Measurements from ENCODE around the gene SUN3.

SUN3 gene

GRCh38 chr7:47952224-47952623 lies 76.7 kb downstream of the SUN3 start:
- peaks cover 25% of the 10 kb centered on the region for H3K36me3 ChIP-seq (ENCODE audit: insufficient read depth, insufficient read length, low read length)
- no peaks in the 10 kb centered on the region for H3K9me3 ChIP-seq (ENCODE audit: insufficient read depth, low read length)
- no peak overlapping the region for H3K9ac ChIP-seq (ENCODE audit: insufficient read length, low read depth)
- no peak for DNase-seq (ENCODE audit: low read depth, low spot score)
- H3K4me3 ChIP-seq (ENCODE audit: insufficient read length, low read depth): no peak overlapping the region
- peaks cover 3% of the 10 kb centered on the region for H3K4me1 ChIP-seq (ENCODE audit: insufficient read depth, insufficient read length)
- no peak for TF ChIP-seq SUZ12 (IDR thresholded peaks at IDR 0.05; ENCODE audit: extremely low read depth, insufficient read depth, insufficient read length)
- TF ChIP-seq YY1 (IDR thresholded peaks at IDR 0.05; ENCODE audit: insufficient read depth, insufficient read length): no peak
- no peak for TF ChIP-seq ZNF274 (IDR thresholded peaks at IDR 0.05; ENCODE audit: low read depth, low read length)
- no peaks in the 10 kb centered on the region for H3K27me3 ChIP-seq (ENCODE audit: insufficient read depth, insufficient read length)

GRCh38 chr7:47951374-47951773 lies 77.5 kb downstream of the SUN3 start:
- Histone ChIP-seq H3K9ac (ENCODE audit: insufficient read length, low read depth) (no peak overlapping the region), H3K36me3 (ENCODE audit: insufficient read depth, insufficient read length, low read length) (peaks cover 20% of the 10 kb centered on the region), H3K4me1 (ENCODE audit: insufficient read depth, insufficient read length) (peaks cover 3% of the 10 kb centered on the region), H3K9me3 (ENCODE audit: insufficient read depth, low read length) (no peaks in the 10 kb centered on the region), H3K27me3 (ENCODE audit: insufficient read depth, insufficient read length) (no peaks in the 10 kb centered on the region), H3K4me3 (ENCODE audit: insufficient read length, low read depth) (no peak overlapping the region)
- no peak for DNase-seq (ENCODE audit: low read depth, low spot score)
- TF ChIP-seq YY1 (IDR thresholded peaks at IDR 0.05; ENCODE audit: insufficient read depth, insufficient read length) (no peak), SUZ12 (IDR thresholded peaks at IDR 0.05; ENCODE audit: extremely low read depth, insufficient read depth, insufficient read length) (no peak), ZNF274 (IDR thresholded peaks at IDR 0.05; ENCODE audit: low read depth, low read length) (no peak)

- Histone ChIP-seq H3K27me3 (ENCODE audit: insufficient read depth, insufficient read length) (no peaks in the 10 kb centered on the region), H3K9me3 (ENCODE audit: insufficient read depth, low read length) (no peaks in the 10 kb centered on the region), H3K9ac (ENCODE audit: insufficient read length, low read depth) (no peak overlapping the region), H3K4me1 (ENCODE audit: insufficient read depth, insufficient read length) (peaks cover 3% of the 10 kb centered on the region), H3K36me3 (ENCODE audit: insufficient read depth, insufficient read length, low read length) (peaks cover 15% of the 10 kb centered on the region), H3K4me3 (ENCODE audit: insufficient read length, low read depth) (no peak overlapping the region)
- TF ChIP-seq YY1 (IDR thresholded peaks at IDR 0.05; ENCODE audit: insufficient read depth, insufficient read length) (no peak), SUZ12 (IDR thresholded peaks at IDR 0.05; ENCODE audit: extremely low read depth, insufficient read depth, insufficient read length) (no peak), ZNF274 (IDR thresholded peaks at IDR 0.05; ENCODE audit: low read depth, low read length) (no peak)
- no peak for DNase-seq (ENCODE audit: low read depth, low spot score)
Measured at GRCh38 chr7:47950714-47951113, 78.2 kb downstream of the SUN3 start.

- TF ChIP-seq YY1 (IDR thresholded peaks at IDR 0.05; ENCODE audit: insufficient read depth, insufficient read length) (no peak), SUZ12 (IDR thresholded peaks at IDR 0.05; ENCODE audit: extremely low read depth, insufficient read depth, insufficient read length) (no peak), ZNF274 (IDR thresholded peaks at IDR 0.05; ENCODE audit: low read depth, low read length) (no peak)
- Histone ChIP-seq H3K27me3 (ENCODE audit: insufficient read depth, insufficient read length) (no peaks in the 10 kb centered on the region), H3K9me3 (ENCODE audit: insufficient read depth, low read length) (no peaks in the 10 kb centered on the region), H3K4me1 (ENCODE audit: insufficient read depth, insufficient read length) (peaks cover 3% of the 10 kb centered on the region), H3K9ac (ENCODE audit: insufficient read length, low read depth) (no peak overlapping the region), H3K36me3 (ENCODE audit: insufficient read depth, insufficient read length, low read length) (peaks cover 5% of the 10 kb centered on the region), H3K4me3 (ENCODE audit: insufficient read length, low read depth) (no peak overlapping the region)
- DNase-seq (ENCODE audit: low read depth, low spot score): no peak
Measured at GRCh38 chr7:47949703-47950102, 79.2 kb downstream of the SUN3 start.

- H3K4me1 ChIP-seq (ENCODE audit: insufficient read depth, insufficient read length): peaks cover 4% of the 10 kb centered on the region
- no peak within 1 kb of the TSS for H3K9ac ChIP-seq (ENCODE audit: insufficient read length, low read depth)
- H3K27me3 ChIP-seq (ENCODE audit: insufficient read depth, insufficient read length): no peaks in the 10 kb centered on the region
- no peaks in the 10 kb centered on the region for H3K36me3 ChIP-seq (ENCODE audit: insufficient read depth, insufficient read length, low read length)
- H3K4me3 ChIP-seq (ENCODE audit: insufficient read length, low read depth): no peak within 1 kb of the TSS
- H3K9me3 ChIP-seq (ENCODE audit: insufficient read depth, low read length): no peaks in the 10 kb centered on the region
- no peak for DNase-seq (ENCODE audit: low read depth, low spot score)
- TF ChIP-seq SUZ12 (IDR thresholded peaks at IDR 0.05; ENCODE audit: extremely low read depth, insufficient read depth, insufficient read length) (no peak), YY1 (IDR thresholded peaks at IDR 0.05; ENCODE audit: insufficient read depth, insufficient read length) (no peak), ZNF274 (IDR thresholded peaks at IDR 0.05; ENCODE audit: low read depth, low read length) (no peak)
Measured at GRCh38 chr7:47948141-47948790, 80.6 kb downstream of the SUN3 start, which contains the start of gene PKD1L1. PKD1L1 (minus strand) TSS chr7:47948466; CDS start chr7:47948440, 26 bp downstream.

GRCh38 chr7:47947355-47947749 lies 81.6 kb downstream of the SUN3 start:
- no peak overlapping the region for H3K4me3 ChIP-seq (ENCODE audit: insufficient read length, low read depth)
- TF ChIP-seq ZNF274 (IDR thresholded peaks at IDR 0.05; ENCODE audit: low read depth, low read length): no peak
- TF ChIP-seq SUZ12 (IDR thresholded peaks at IDR 0.05; ENCODE audit: extremely low read depth, insufficient read depth, insufficient read length): no peak
- no peak for TF ChIP-seq YY1 (IDR thresholded peaks at IDR 0.05; ENCODE audit: insufficient read depth, insufficient read length)
- no peaks in the 10 kb centered on the region for H3K36me3 ChIP-seq (ENCODE audit: insufficient read depth, insufficient read length, low read length)
- H3K4me1 ChIP-seq (ENCODE audit: insufficient read depth, insufficient read length): peaks cover 4% of the 10 kb centered on the region
- no peak for DNase-seq (ENCODE audit: low read depth, low spot score)
- no peaks in the 10 kb centered on the region for H3K9me3 ChIP-seq (ENCODE audit: insufficient read depth, low read length)
- H3K27me3 ChIP-seq (ENCODE audit: insufficient read depth, insufficient read length): no peaks in the 10 kb centered on the region
- H3K9ac ChIP-seq (ENCODE audit: insufficient read length, low read depth): no peak overlapping the region

- H3K4me1 ChIP-seq (ENCODE audit: insufficient read depth, insufficient read length): peaks cover 4% of the 10 kb centered on the region
- no peak overlapping the region for H3K4me3 ChIP-seq (ENCODE audit: insufficient read length, low read depth)
- DNase-seq (ENCODE audit: low read depth, low spot score): no peak
- H3K9ac ChIP-seq (ENCODE audit: insufficient read length, low read depth): no peak overlapping the region
- no peaks in the 10 kb centered on the region for H3K27me3 ChIP-seq (ENCODE audit: insufficient read depth, insufficient read length)
- TF ChIP-seq SUZ12 (IDR thresholded peaks at IDR 0.05; ENCODE audit: extremely low read depth, insufficient read depth, insufficient read length) (no peak), ZNF274 (IDR thresholded peaks at IDR 0.05; ENCODE audit: low read depth, low read length) (no peak), YY1 (IDR thresholded peaks at IDR 0.05; ENCODE audit: insufficient read depth, insufficient read length) (no peak)
- H3K36me3 ChIP-seq (ENCODE audit: insufficient read depth, insufficient read length, low read length): no peaks in the 10 kb centered on the region
- no peaks in the 10 kb centered on the region for H3K9me3 ChIP-seq (ENCODE audit: insufficient read depth, low read length)
Measured at GRCh38 chr7:47946581-47947354, 82.1 kb downstream of the SUN3 start.

All from NT2/D1 (cell line).